OCI-LY3 (cell line): ENCODE measurements around the gene MSRB2.

ENCODE experiments used
- H2AFZ ChIP-seq: fragments of 200-600, 300-600 bp; shearing (Covaris generic); 2 replicates; pipeline ENCODE4 v1.6.0; 2014; ENCODE audit warnings: antibody characterized with exemption, low read depth, low read length
- H3K27ac ChIP-seq: fragments of 200-600, 300-600 bp; sonication (generic); 2 replicates; pipeline ENCODE4 v1.5.1; 2014; ENCODE audit warnings: mild to moderate bottlenecking, low read length, moderate library complexity, mixed read lengths
- H3K27me3 ChIP-seq: fragments of 200-600, 300-600 bp; sonication (generic); 2 replicates; pipeline ENCODE4 v1.6.1; 2014; ENCODE audit warnings: low read depth, low read length, mixed read lengths
- H3K36me3 ChIP-seq: fragments of 200-600, 300-600 bp; sonication (generic); replicated peaks from 2 replicates; pipeline ENCODE3; 2014; ENCODE audit warnings: low read depth, low read length, mixed read lengths
- H3K4me1 ChIP-seq: fragments of 300-600, 200-600 bp; sonication (generic); 2 replicates; pipeline ENCODE4 v1.6.1; 2014; ENCODE audit warnings: low read length, mixed read lengths
- H3K4me2 ChIP-seq: fragments of 200-600, 300-600 bp; sonication (generic); 2 replicates; pipeline ENCODE4 v1.6.1; 2014; ENCODE audit warnings: low read length, mixed read lengths
- H3K4me3 ChIP-seq: fragments of 300-600, 200-600 bp; sonication (generic); 2 replicates; pipeline ENCODE4 v1.5.1; 2014; ENCODE audit warnings: antibody characterized with exemption, mild to moderate bottlenecking, low read length, moderate library complexity
- H3K79me2 ChIP-seq: fragments of 300-600, 200-600 bp; shearing (Covaris generic); 2 replicates; pipeline ENCODE4 v1.6.1; 2014; ENCODE audit warnings: mild to moderate bottlenecking, low read length, mixed read lengths
- H3K9ac ChIP-seq: fragments of 300-600, 200-600 bp; shearing (Covaris generic); 2 replicates; pipeline ENCODE4 v1.6.0; 2014; ENCODE audit warnings: mild to moderate bottlenecking, low read length, moderate library complexity
- H3K9me3 ChIP-seq: fragments of 200-600, 300-600 bp; shearing (Covaris generic); 2 replicates; pipeline ENCODE4 v1.6.1; 2014; ENCODE audit warnings: low read length, mixed read lengths; ENCODE audit not compliant: insufficient read depth
- H4K20me1 ChIP-seq: fragments of 200-600, 300-600 bp; sonication (generic); 2 replicates; pipeline ENCODE4 v1.6.1; 2016; ENCODE audit warnings: low read length, mixed read lengths; ENCODE audit not compliant: insufficient read depth
- CTCF ChIP-seq: fragments of 200-600, 300-600 bp; sonication (generic); IDR thresholded peaks from 2 replicates; pipeline ENCODE4 v1.5.1; 2014; ENCODE audit warnings: antibody characterized with exemption, low read length, low read depth
- EZH2phosphoT487 ChIP-seq: fragments of 200-600 bp; shearing (Covaris generic); IDR thresholded peaks from 2 replicates; pipeline ENCODE4 v1.6.1; 2018; ENCODE audit warnings: antibody characterized with exemption, mixed run types, low read depth

Gene MSRB2

GRCh38 chr10:23110722-23111516 lies 15.5 kb downstream of the MSRB2 start:
- Histone ChIP-seq H3K9ac (no peak overlapping the region), H3K79me2 (no peaks in the 10 kb centered on the region), H3K36me3 (no peaks in the 10 kb centered on the region), H3K27ac (no peak overlapping the region), H4K20me1 (no peaks in the 10 kb centered on the region), H3K4me1 (no peaks in the 10 kb centered on the region), H3K27me3 (no peaks in the 10 kb centered on the region), H3K4me3 (no peak overlapping the region), H2AFZ (no peak overlapping the region), H3K4me2 (no peak overlapping the region), H3K9me3 (no peaks in the 10 kb centered on the region)
- no peak for TF ChIP-seq EZH2phosphoT487

- Histone ChIP-seq H3K79me2 (no peaks in the 10 kb centered on the region), H2AFZ (no peak overlapping the region), H3K4me3 (no peak overlapping the region), H4K20me1 (no peaks in the 10 kb centered on the region), H3K9me3 (no peaks in the 10 kb centered on the region), H3K4me2 (no peak overlapping the region), H3K4me1 (no peaks in the 10 kb centered on the region), H3K27ac (no peak overlapping the region), H3K36me3 (no peaks in the 10 kb centered on the region), H3K27me3 (no peaks in the 10 kb centered on the region), H3K9ac (no peak overlapping the region)
- TF ChIP-seq CTCF (no peak), EZH2phosphoT487 (no peak)
Observed at GRCh38 chr10:23111517-23112286, 16.3 kb downstream of the MSRB2 start.

GRCh38 chr10:23114228-23114850 lies 19.0 kb downstream of the MSRB2 start:
- H4K20me1 ChIP-seq, result no peaks in the 10 kb centered on the region
- TF ChIP-seq EZH2phosphoT487, result no peak
- TF ChIP-seq CTCF, result no peak
- H3K27me3 ChIP-seq, result no peaks in the 10 kb centered on the region
- no peaks in the 10 kb centered on the region for H3K79me2 ChIP-seq
- H3K4me2 ChIP-seq, result no peak overlapping the region
- H3K9ac ChIP-seq, result no peak overlapping the region
- no peak overlapping the region for H2AFZ ChIP-seq
- no peaks in the 10 kb centered on the region for H3K4me1 ChIP-seq
- H3K4me3 ChIP-seq, result no peak overlapping the region
- no peak overlapping the region for H3K27ac ChIP-seq
- no peaks in the 10 kb centered on the region for H3K36me3 ChIP-seq
- H3K9me3 ChIP-seq, result no peaks in the 10 kb centered on the region

- Histone ChIP-seq H3K27me3 (no peaks in the 10 kb centered on the region), H3K4me1 (no peaks in the 10 kb centered on the region), H3K9me3 (no peaks in the 10 kb centered on the region), H2AFZ (no peak overlapping the region), H3K79me2 (no peaks in the 10 kb centered on the region), H3K9ac (no peak overlapping the region), H3K36me3 (no peaks in the 10 kb centered on the region), H3K27ac (no peak overlapping the region), H3K4me2 (no peak overlapping the region), H4K20me1 (no peaks in the 10 kb centered on the region), H3K4me3 (no peak overlapping the region)
- TF ChIP-seq EZH2phosphoT487 (no peak), CTCF (no peak)
Observed at GRCh38 chr10:23116486-23117205, 21.3 kb downstream of the MSRB2 start.
